ENCODE measurements around the gene H6PD.
A peak's percentile ranks its signal among the peaks of the same experiment; 100 is the strongest.

The H6PD gene

GRCh38 chr1:9241891-9242290 lies 7.3 kb downstream of the H6PD start:
- no peak for DNase-seq

- DNase-seq = no peak
Measured at GRCh38 chr1:9242338-9242969, 7.9 kb downstream of the H6PD start.

GRCh38 chr1:9243066-9243739 lies 8.6 kb downstream of the H6PD start:
- DNase-seq = no peak

GRCh38 chr1:9244501-9245229 lies 10.1 kb downstream of the H6PD start:
- no peak for DNase-seq

GRCh38 chr1:9245230-9245619 lies 10.7 kb downstream of the H6PD start:
- DNase-seq = no peak

- DNase-seq = no peak
Measured at GRCh38 chr1:9245661-9246060, 11.1 kb downstream of the H6PD start.

GRCh38 chr1:9246215-9246614 lies 11.6 kb downstream of the H6PD start:
- DNase-seq = no peak

GRCh38 chr1:9246841-9247785 lies 12.5 kb downstream of the H6PD start:
- no peak for DNase-seq

- DNase-seq = no peak
Measured at GRCh38 chr1:9247894-9248293, 13.3 kb downstream of the H6PD start.

- DNase-seq = no peak
Measured at GRCh38 chr1:9248341-9249262, 14.0 kb downstream of the H6PD start.

- no peak for DNase-seq
Measured at GRCh38 chr1:9249263-9249533, 14.6 kb downstream of the H6PD start.

GRCh38 chr1:9249534-9250410 lies 15.2 kb downstream of the H6PD start:
- DNase-seq = peak; percentile 70

- no peak for DNase-seq
Measured at GRCh38 chr1:9250411-9251381, 16.1 kb downstream of the H6PD start.

- no peak for DNase-seq
Measured at GRCh38 chr1:9251501-9251900, 16.9 kb downstream of the H6PD start.

- no peak for DNase-seq
Measured at GRCh38 chr1:9253004-9253403, 18.4 kb downstream of the H6PD start.

- no peak for DNase-seq
Measured at GRCh38 chr1:9253453-9254105, 19.0 kb downstream of the H6PD start.

GRCh38 chr1:9256332-9256731 lies 21.8 kb downstream of the H6PD start:
- DNase-seq = no peak

- DNase-seq = no peak
Measured at GRCh38 chr1:9257851-9258250, 23.3 kb downstream of the H6PD start.

GRCh38 chr1:9258629-9259028 lies 24.1 kb downstream of the H6PD start:
- no peak for DNase-seq

Data from activated CD8-positive, alpha-beta memory T cell treated with anti-CD3 and anti-CD28 coated beads, Interleukin-2, amount 50 U/mL, for 48 hours (primary cell).